Tibial artery (tissue), 4 donors: ENCODE measurements around the gene MCM3AP.

Experiments used
- DNase-seq, 2 donors: peaks; one replicate each; pipeline ENCODE4 v3.0.0-alpha.2; 2019
- H3K27ac ChIP-seq, 2 donors: fragments of 200-600 bp; sonication (generic) in 1 of 2; 1 replicate in 1 of 2; 2 replicates in 1 of 2; pipeline ENCODE4 v1.5.1; 2018 to 2019; ENCODE audit warnings: mild to moderate bottlenecking in 1 of 2
- H3K27me3 ChIP-seq, 2 donors: fragments of 200-600 bp; sonication (generic) in 1 of 2; one replicate each; pipeline versions ENCODE4 v1.5.1 to v1.6.0; 2016 to 2019
- H3K36me3 ChIP-seq, 3 donors: fragments of 200-600 bp; sonication (generic) in 2 of 3; one replicate each; pipeline ENCODE4 v1.5.1; 2016 to 2019; ENCODE audit warnings: mild to moderate bottlenecking in 2 of 3
- H3K4me1 ChIP-seq, 4 donors: fragments of 200-600 bp; sonication (generic) in 2 of 4; 1 replicate in 3 of 4; 2 replicates in 1 of 4; pipeline ENCODE4 v1.5.1; 2016 to 2019
- H3K4me3 ChIP-seq, 2 donors: fragments of 200-600 bp; sonication (generic) in 1 of 2; 1 replicate in 1 of 2; 2 replicates in 1 of 2; pipeline ENCODE4 v1.5.1; 2018 to 2019; ENCODE audit warnings: mild to moderate bottlenecking in 2 of 2
- H3K9me3 ChIP-seq, 3 donors: fragments of 200-600 bp; sonication (generic) in 1 of 3; one replicate each; pipeline ENCODE4 v1.5.1; 2016 to 2019
- CTCF ChIP-seq, 2 experiments: fragments of 200-600 bp in 1 of 2; fragments of 450-650 bp in 1 of 2; IDR thresholded peaks; one replicate each; pipeline ENCODE4 v1.5.1; 2017 to 2019; ENCODE audit warnings: antibody characterized with exemption in 2 of 2, mild to moderate bottlenecking in 1 of 2, moderate library complexity in 1 of 2
- intact Hi-C: fragments of 100-400 bp; cut with DNase I; formaldehyde crosslinking; loops from one replicate; pipeline ENCODE4 v1.15.0; 2023; ENCODE audit warnings: low total_unique reads

Gene MCM3AP

DNA sequence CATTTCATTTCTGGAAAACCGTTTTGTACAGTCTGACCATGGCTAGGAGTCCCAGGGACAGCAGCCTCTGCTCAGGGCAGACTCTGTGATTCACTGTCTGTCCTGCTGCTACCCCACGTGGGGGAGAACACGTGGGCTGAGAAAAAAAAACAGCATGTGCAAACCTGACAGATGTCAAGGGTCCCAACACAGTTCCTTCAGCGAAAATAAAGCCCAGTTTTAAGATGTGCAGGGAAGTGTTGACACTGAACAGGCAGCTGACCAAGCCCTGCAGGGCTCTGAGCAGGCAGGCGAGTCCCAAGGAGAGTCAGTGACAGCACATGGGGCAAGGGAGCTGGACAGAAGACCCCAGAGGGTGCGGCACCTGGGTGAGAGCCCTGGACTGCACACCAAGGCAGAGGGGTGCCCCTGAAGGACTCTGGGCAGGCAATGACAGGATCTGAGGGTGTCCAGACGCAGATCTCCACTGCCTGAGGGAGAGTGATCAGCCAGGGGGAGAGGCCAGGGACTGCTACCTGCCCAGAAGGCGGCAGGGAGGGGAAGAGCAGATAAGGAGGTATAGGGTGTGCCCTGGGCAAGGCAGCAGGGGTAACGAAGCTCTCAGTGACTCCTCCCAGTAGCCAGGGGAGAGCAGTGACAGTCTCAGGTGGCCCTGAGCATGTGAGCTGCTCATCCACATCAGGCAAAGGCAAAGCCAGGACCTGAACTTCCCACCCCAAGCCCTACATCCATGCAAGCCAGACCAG lies 96.0 kb downstream of the MCM3AP start:
- H3K9me3 ChIP-seq, result no peaks in the 10 kb centered on the region
- peaks cover 36 to 52% (median 48%) of the 10 kb centered on the region in 3 donors for H3K36me3 ChIP-seq
- no peak overlapping the region for H3K4me3 ChIP-seq
- DNase-seq, result no peak
- H3K4me1 ChIP-seq, result peaks cover 0 to 11% (median 1%) of the 10 kb centered on the region in 4 donors
- TF ChIP-seq CTCF (IDR thresholded peaks at IDR 0.05), result no peak
- intact Hi-C loops, result no loop called here
- H3K27me3 ChIP-seq, result no peaks in the 10 kb centered on the region
- peak overlapping the region in 1 of 2 donors; percentile 23 for H3K27ac ChIP-seq

DNA sequence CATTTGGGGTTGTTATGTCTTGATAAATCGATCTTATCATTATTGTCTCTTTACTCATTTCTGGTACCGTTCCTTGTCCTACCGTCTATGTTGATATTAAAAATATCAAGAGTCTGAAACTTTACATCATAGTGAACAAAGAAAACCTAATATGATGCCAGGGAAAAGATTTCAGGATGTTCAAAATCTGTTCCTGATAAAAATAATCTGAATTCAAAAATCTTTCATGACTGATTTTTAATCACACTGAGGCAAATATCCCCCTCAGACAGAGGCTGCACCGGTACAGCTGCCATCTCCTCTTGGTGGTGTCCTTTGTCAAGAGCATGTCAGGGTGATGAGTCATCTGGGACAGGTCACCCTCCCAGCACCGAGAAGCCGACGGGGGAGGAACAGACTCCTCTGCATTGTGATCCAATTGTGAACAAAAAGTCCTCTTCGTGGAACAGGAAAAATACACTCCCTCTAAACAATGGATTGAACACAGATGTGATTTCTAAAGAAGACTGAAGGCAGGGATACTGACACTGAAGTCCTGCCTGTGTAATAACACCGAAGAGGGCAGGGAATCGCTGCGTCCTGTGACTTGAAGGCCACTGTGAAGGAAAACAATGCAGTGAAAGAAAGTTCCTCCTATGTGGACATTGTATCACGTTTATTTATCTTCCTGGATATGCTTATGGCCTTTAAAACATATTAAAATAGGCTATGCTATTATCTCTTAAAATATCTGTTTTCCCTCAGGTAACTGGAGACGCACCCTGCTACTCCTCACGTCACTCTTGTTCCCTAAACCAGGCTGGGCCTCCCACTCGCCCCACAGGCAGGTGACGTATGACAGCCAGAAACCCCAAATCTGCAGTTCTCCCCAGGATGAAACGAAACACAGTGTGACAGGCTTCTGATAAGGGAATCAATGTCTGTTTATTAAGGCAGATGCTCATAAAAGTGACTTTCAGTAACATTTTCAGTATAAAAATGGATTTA lies 96.9 kb downstream of the MCM3AP start:
- intact Hi-C loops, result no loop called here
- Histone ChIP-seq H3K27ac (peak overlapping the region in 1 of 2 donors; percentile 23), H3K36me3 (peaks cover 27 to 43% (median 39%) of the 10 kb centered on the region in 3 donors), H3K27me3 (no peaks in the 10 kb centered on the region), H3K4me3 (no peak overlapping the region), H3K4me1 (peaks cover 0 to 16% (median 4%) of the 10 kb centered on the region in 4 donors), H3K9me3 (no peaks in the 10 kb centered on the region)
- no peak for TF ChIP-seq CTCF (IDR thresholded peaks at IDR 0.05)
- DNase-seq, result peak in 1 of 2 donors; percentile 64

DNA sequence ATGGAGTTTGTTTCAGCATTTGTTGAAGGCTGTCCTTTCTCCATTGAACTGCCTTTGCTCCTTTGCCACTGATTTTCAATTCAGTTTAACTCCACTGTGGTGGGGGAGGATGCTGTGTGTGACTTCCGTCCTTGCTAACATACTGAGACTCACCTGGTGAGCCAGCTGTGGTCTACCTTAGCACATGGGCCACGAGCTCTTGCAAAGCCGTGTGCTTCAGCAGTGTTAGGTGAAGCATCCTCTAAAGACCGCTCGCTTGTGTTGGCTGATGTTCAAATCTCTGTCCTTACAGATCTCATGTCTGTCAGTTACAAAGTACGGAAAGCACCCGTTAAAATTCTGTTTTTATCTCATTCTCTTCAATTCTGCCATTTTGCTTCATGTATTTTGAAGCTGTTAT lies 97.6 kb downstream of the MCM3AP start:
- no peak for TF ChIP-seq CTCF (IDR thresholded peaks at IDR 0.05)
- Histone ChIP-seq H3K9me3 (no peaks in the 10 kb centered on the region), H3K4me1 (peaks cover 0 to 22% (median 4%) of the 10 kb centered on the region in 4 donors), H3K36me3 (peaks cover 25 to 37% (median 34%) of the 10 kb centered on the region in 3 donors), H3K27ac (no peak overlapping the region), H3K4me3 (no peak overlapping the region), H3K27me3 (peaks cover 0 to under 1% of the 10 kb centered on the region in 2 donors)
- intact Hi-C loops, result no loop called here
- no peak for DNase-seq

DNA sequence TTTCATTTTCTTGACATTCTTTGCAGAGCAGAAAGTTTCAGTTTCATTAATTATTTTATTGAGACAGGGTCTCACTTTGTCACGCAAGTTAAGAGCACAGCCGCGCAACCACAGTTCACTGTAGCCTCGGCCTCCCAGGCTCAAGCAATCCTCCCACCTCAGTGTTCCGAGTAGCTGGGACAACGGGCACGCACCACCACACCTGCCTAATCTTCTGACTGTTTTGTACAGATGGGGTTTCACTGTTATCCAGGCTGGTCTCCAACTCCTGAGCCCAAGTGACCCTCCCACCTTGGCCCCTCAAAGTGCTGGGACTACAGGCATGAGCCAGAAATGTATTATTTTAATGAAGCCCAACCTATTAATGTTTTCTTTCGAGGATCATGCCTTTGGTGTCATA lies 98.2 kb downstream of the MCM3AP start:
- H3K36me3 ChIP-seq, result peaks cover 19 to 32% (median 29%) of the 10 kb centered on the region in 3 donors
- H3K4me1 ChIP-seq, result peaks cover 0 to 22% (median 4%) of the 10 kb centered on the region in 4 donors
- no peak for TF ChIP-seq CTCF (IDR thresholded peaks at IDR 0.05)
- no peak for DNase-seq
- no peak overlapping the region for H3K27ac ChIP-seq
- intact Hi-C loops, result no loop called here
- H3K27me3 ChIP-seq, result peaks cover 0 to 7% of the 10 kb centered on the region in 2 donors
- H3K4me3 ChIP-seq, result no peak overlapping the region
- H3K9me3 ChIP-seq, result no peaks in the 10 kb centered on the region

- H3K9me3 ChIP-seq, result no peaks in the 10 kb centered on the region
- H3K27ac ChIP-seq, result peak overlapping the region; percentile 54 to 74
- intact Hi-C loops, result no loop called here
- no peak for TF ChIP-seq CTCF (IDR thresholded peaks at IDR 0.05)
- peaks cover 0 to 7% of the 10 kb centered on the region in 2 donors for H3K27me3 ChIP-seq
- H3K4me1 ChIP-seq, result peaks cover 0 to 22% (median 4%) of the 10 kb centered on the region in 4 donors
- DNase-seq, result no peak
- peaks cover 5 to 21% (median 19%) of the 10 kb centered on the region in 3 donors for H3K36me3 ChIP-seq
- H3K4me3 ChIP-seq, result peak overlapping the region in 1 of 2 donors; percentile 58
Observed at GRCh38 chr21:46185716-46186115, 99.7 kb downstream of the MCM3AP start.
